WI38 (cell line): ENCODE results near the gene PROP1.

Experiments used
- H3K4me3 ChIP-seq: 2 replicates; pipeline ENCODE4 v1.5.1; 2011; ENCODE audit warnings: low read depth, mild to moderate bottlenecking, control low read depth, low read length
- CTCF ChIP-seq: IDR thresholded peaks from 2 replicates; pipeline ENCODE4 v1.5.1; 2012; ENCODE audit warnings: low read depth, mild to moderate bottlenecking, control low read depth, low read length

The PROP1 gene

GRCh38 chr5:177994561-177995190, 1.4 kb downstream of the PROP1 start:
- H3K4me3 ChIP-seq = no peak overlapping the region
- TF ChIP-seq CTCF = no peak

- TF ChIP-seq CTCF = no peak
These were observed 2.0 kb downstream of the PROP1 start for GRCh38 chr5:177994063-177994462.

GRCh38 chr5:177992466-177992865, 3.6 kb downstream of the PROP1 start:
- no peak for TF ChIP-seq CTCF

More at GRCh38 chr5:177994063-177994462, 2.0 kb downstream of the PROP1 start:
- no peak overlapping the region for H3K4me3 ChIP-seq

GRCh38 chr5:177988989-177989625, 6.9 kb downstream of the PROP1 start:
- TF ChIP-seq CTCF = no peak
- H3K4me3 ChIP-seq = no peak overlapping the region

More at GRCh38 chr5:177992466-177992865, 3.6 kb downstream of the PROP1 start:
- no peak overlapping the region for H3K4me3 ChIP-seq

GRCh38 chr5:177987326-177987725, 8.7 kb downstream of the PROP1 start:
- H3K4me3 ChIP-seq = no peak overlapping the region
- no peak for TF ChIP-seq CTCF

- no peak overlapping the region for H3K4me3 ChIP-seq
- TF ChIP-seq CTCF = no peak
These were observed 10.5 kb downstream of the PROP1 start for GRCh38 chr5:177985430-177986040.

GRCh38 chr5:177984584-177985206, 11.3 kb downstream of the PROP1 start:
- no peak overlapping the region for H3K4me3 ChIP-seq
- TF ChIP-seq CTCF = no peak
